HepG2 (cell line): Measurements from ENCODE around the gene FAM20C.

Experiments
- CEBPB ChIP-seq: IDR thresholded peaks from 2 replicates; pipeline ENCODE4 v1.6.1; 2011; ENCODE audit warnings: low read depth, low read length, improper control_type of control experiment, borderline replicate concordance
- CTCF ChIP-seq: sonication (generic); formaldehyde crosslinking; IDR thresholded peaks from 2 replicates; pipeline ENCODE4 v1.5.0; 2020; ENCODE audit warnings: mild to moderate bottlenecking, missing genetic modification reagents, moderate library complexity
- ERF ChIP-seq: IDR thresholded peaks from 2 replicates; pipeline ENCODE4 v1.6.1; 2018; ENCODE audit warnings: missing biosample characterization, missing genetic modification reagents
- EZH2 ChIP-seq: conservative IDR thresholded peaks from 2 replicates; pipeline ENCODE4 v1.6.1; 2012; ENCODE audit warnings: mild to moderate bottlenecking, low read depth, low read length, moderate library complexity
- FOXP1 ChIP-seq, 2 experiments: fragments of 450-650 bp in 1 of 2; IDR thresholded peaks; 2 replicates each; pipeline ENCODE4 v1.6.1; 2017 to 2018; ENCODE audit warnings: antibody characterized with exemption in 1 of 2
- SP2 ChIP-seq: sonication (generic); formaldehyde crosslinking; IDR thresholded peaks from 2 replicates; pipeline ENCODE4 v1.5.1; 2020; ENCODE audit warnings: mild to moderate bottlenecking, missing genetic modification reagents
- STAT6 ChIP-seq: sonication (generic); formaldehyde crosslinking; IDR thresholded peaks from 2 replicates; pipeline ENCODE4 v1.4.0; 2020; ENCODE audit warnings: missing genetic modification reagents, mild to moderate bottlenecking, borderline replicate concordance
- TOE1 ChIP-seq: sonication (generic); formaldehyde crosslinking; IDR thresholded peaks from 2 replicates; pipeline ENCODE4 v1.4.0; 2020; ENCODE audit warnings: mild to moderate bottlenecking, missing genetic modification reagents

DNA sequence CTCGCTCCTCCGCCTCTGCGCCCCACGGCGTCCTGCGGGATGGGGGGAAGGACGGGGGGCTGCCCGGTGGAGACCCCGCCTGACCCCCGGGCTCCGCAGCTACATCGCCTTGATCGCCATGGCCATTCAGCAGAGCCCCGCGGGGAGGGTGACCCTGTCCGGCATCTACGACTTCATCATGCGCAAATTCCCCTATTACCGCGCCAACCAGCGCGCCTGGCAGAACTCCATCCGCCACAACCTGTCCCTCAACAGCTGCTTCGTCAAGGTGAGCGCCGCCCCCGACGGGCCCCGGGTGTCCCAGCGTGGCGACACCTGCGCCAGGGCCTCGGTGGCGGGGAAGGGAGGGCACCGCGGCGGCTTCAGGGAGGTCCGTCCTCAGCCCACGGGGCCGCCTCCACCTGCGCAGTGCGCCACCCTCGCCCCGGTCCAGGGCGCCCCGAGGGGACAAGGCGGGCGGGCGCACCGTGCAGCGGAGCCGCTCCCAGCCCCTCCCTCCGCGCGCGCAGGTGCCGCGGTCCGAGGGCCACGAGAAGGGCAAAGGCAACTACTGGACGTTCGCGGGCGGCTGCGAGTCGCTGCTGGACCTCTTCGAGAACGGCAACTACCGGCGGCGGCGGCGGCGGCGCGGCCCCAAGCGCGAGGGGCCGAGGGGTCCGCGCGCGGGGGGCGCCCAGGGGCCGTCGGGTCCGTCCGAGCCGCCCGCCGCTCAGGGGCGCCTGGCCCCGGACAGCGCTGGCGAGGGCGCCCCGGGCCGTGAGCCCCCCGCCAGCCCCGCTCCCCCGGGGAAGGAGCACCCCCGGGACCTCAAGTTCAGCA, 98.4 kb downstream of the FAM20C start:
- no peak for TF ChIP-seq STAT6 (CRISPR knock-in tag)
- no peak for TF ChIP-seq EZH2
- no peak for TF ChIP-seq SP2 (CRISPR knock-in tag)
- TF ChIP-seq CEBPB, result no peak
- TF ChIP-seq TOE1 (CRISPR knock-in tag), result no peak
- no peak for TF ChIP-seq FOXP1 (IDR thresholded peaks at IDR 0.05)
- no peak for TF ChIP-seq FOXP1 (CRISPR knock-in tag; IDR thresholded peaks at IDR 0.05)
- no peak for TF ChIP-seq ERF
- TF ChIP-seq CTCF (CRISPR knock-in tag), result no peak
